Smooth muscle cell (in vitro differentiated cells): Measurements from ENCODE around the gene ZNF823. TPM values are rescaled to one million over a fixed set of nuclear protein-coding genes. Genes with fewer than 3 reads are reported as not detected.

Source experiments
- DNase-seq: peaks from one replicate; lab custom pipeline; 2025; ENCODE audit not compliant: unreplicated experiment; lab: John Stamatoyannopoulos, UW
- H2AFZ ChIP-seq: fragments of 200-600 bp; sonication (generic); 2 replicates; pipeline ENCODE4 v1.6.0; 2016; ENCODE audit warnings: antibody characterized with exemption, low read depth, mild to moderate bottlenecking
- H3F3A ChIP-seq: fragments of 200-600 bp; sonication (generic); 2 replicates; pipeline ENCODE4 v1.6.0; 2017; ENCODE audit warnings: antibody characterized with exemption, low read depth
- H3K27ac ChIP-seq: fragments of 200-600 bp; sonication (generic); 2 replicates; pipeline ENCODE4 v1.5.1; 2016; ENCODE audit warnings: low read depth, mild to moderate bottlenecking
- H3K27me3 ChIP-seq: fragments of 200-600 bp; sonication (generic); 2 replicates; pipeline ENCODE4 v1.6.1; 2016; ENCODE audit warnings: low read depth, mild to moderate bottlenecking
- H3K36me3 ChIP-seq: fragments of 200-600 bp; sonication (generic); 2 replicates; pipeline ENCODE4 v1.5.1; 2016; ENCODE audit warnings: low read depth
- H3K4me1 ChIP-seq: fragments of 200-600 bp; sonication (generic); 2 replicates; pipeline ENCODE4 v1.5.1; 2016; ENCODE audit warnings: low read depth
- H3K4me2 ChIP-seq: fragments of 200-600 bp; sonication (generic); 2 replicates; pipeline ENCODE4 v1.6.0; 2016; ENCODE audit warnings: mild to moderate bottlenecking
- H3K4me3 ChIP-seq: fragments of 200-600 bp; sonication (generic); 2 replicates; pipeline ENCODE4 v1.5.1; 2016; ENCODE audit warnings: mild to moderate bottlenecking
- H3K79me2 ChIP-seq: fragments of 200-600 bp; sonication (generic); 2 replicates; pipeline ENCODE4 v1.6.0; 2016; ENCODE audit warnings: low read depth, mild to moderate bottlenecking
- H3K9ac ChIP-seq: fragments of 200-600 bp; sonication (generic); 2 replicates; pipeline ENCODE4 v1.6.0; 2016; ENCODE audit warnings: low read depth
- H3K9me3 ChIP-seq: fragments of 200-600 bp; sonication (generic); replicated peaks from 2 replicates; pipeline ENCODE4 v1.5.1; 2016; ENCODE audit warnings: low read depth
- H4K20me1 ChIP-seq: fragments of 200-600 bp; sonication (generic); 2 replicates; pipeline ENCODE4 v1.6.0; 2016; ENCODE audit warnings: low read depth
- WGBS: methylation state at CpG from one replicate; pipeline ENCODE4 v1.1.7; 2016; ENCODE audit warnings: low lambda C conversion rate; 5-methylcytosine and 5-hydroxymethylcytosine counted together
- polyA plus RNA-seq: library from polyadenylated mRNA; unstranded; fragments of >200 nt; fragmentation: Nextera tagmentation; extraction: Ambion mirVana; gene quantifications from 2 replicates; pipeline ENCODE4 v1.2.1, GENCODE V29; 2016
- total RNA-seq: library from RNA; depleted of rRNA; stranded (reverse); fragments of >200 nt; gene quantifications from 2 replicates; pipeline ENCODE4 v1.2.3, GENCODE V29; 2014
- TF ChIP-seq, protein P1 (sequence below): fragments of 200-600 bp; sonication (generic); IDR thresholded peaks from 2 replicates; pipeline ENCODE4 v1.5.1; 2017; ENCODE audit warnings: borderline replicate concordance, mild to moderate bottlenecking, antibody characterized with exemption; ENCODE audit not compliant: insufficient read depth, poor library complexity, severe bottlenecking

ZNF823 gene
- total and polyA plus RNA-seq, 2 experiments from 2014 or later = 1.0 to 5.7 TPM

DNA sequence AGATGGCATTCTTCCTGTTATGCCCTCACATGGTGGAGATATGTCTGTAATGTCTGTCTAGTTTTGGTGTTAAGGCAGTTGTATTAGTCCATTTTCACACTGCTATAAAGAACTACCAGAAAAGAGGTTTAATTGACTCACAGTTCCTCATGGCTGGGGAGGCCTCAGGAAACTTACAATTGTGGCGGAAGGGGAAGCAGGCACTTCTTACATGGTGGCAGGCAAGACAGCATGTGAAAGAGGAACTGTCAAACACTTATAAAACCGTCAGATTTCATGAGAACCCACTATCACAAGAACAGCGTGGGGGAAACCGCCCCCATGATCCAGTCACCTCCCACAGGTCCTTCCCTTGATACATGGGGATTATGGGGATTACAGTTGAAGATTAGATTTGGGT lies 31.2 kb upstream of the ZNF823 start:
- Histone ChIP-seq H3K27ac (no peak overlapping the region), H3F3A (no peaks in the 10 kb centered on the region), H3K4me1 (no peaks in the 10 kb centered on the region), H3K27me3 (no peaks in the 10 kb centered on the region), H3K4me2 (no peak overlapping the region), H3K79me2 (peaks cover 10% of the 10 kb centered on the region), H3K9ac (no peak overlapping the region), H4K20me1 (no peaks in the 10 kb centered on the region), H3K4me3 (no peak overlapping the region), H3K9me3 (peaks cover 6% of the 10 kb centered on the region), H2AFZ (no peak overlapping the region), H3K36me3 (no peaks in the 10 kb centered on the region)
- WGBS = 92% methylated on average over 4 of the region's 4 CpGs
- DNase-seq = no peak
- TF ChIP-seq, protein P1, sequence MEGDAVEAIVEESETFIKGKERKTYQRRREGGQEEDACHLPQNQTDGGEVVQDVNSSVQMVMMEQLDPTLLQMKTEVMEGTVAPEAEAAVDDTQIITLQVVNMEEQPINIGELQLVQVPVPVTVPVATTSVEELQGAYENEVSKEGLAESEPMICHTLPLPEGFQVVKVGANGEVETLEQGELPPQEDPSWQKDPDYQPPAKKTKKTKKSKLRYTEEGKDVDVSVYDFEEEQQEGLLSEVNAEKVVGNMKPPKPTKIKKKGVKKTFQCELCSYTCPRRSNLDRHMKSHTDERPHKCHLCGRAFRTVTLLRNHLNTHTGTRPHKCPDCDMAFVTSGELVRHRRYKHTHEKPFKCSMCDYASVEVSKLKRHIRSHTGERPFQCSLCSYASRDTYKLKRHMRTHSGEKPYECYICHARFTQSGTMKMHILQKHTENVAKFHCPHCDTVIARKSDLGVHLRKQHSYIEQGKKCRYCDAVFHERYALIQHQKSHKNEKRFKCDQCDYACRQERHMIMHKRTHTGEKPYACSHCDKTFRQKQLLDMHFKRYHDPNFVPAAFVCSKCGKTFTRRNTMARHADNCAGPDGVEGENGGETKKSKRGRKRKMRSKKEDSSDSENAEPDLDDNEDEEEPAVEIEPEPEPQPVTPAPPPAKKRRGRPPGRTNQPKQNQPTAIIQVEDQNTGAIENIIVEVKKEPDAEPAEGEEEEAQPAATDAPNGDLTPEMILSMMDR = no peak

DNA sequence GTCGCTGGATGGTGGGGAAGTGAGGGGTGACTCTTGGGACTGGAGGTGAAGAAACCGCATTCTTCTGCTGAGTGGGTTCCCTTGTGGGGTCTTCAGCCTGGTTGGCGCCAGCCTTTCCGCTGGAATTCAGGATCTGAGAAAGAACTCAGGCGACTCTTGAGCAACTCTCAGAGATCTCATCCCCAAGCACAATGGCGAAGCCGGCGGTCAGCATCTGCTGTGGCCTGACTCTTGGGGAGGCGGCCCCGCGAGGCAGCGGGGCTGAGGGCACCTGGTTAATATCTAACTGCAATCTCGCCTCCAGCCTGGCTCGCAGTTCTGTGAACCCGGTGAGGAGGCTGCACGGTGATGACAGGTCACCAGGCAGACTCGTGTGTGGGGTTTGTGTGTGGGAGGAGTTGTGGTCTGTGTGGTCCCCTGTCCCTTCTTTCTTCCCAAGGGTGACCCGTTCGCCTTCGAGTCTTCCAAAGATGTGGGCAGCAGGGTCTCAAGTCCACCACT lies 28.9 kb upstream of the ZNF823 start:
- peak overlapping the region; percentile 84 for H3K9ac ChIP-seq
- WGBS = 21% methylated on average over 18 of the region's 20 CpGs

DNA sequence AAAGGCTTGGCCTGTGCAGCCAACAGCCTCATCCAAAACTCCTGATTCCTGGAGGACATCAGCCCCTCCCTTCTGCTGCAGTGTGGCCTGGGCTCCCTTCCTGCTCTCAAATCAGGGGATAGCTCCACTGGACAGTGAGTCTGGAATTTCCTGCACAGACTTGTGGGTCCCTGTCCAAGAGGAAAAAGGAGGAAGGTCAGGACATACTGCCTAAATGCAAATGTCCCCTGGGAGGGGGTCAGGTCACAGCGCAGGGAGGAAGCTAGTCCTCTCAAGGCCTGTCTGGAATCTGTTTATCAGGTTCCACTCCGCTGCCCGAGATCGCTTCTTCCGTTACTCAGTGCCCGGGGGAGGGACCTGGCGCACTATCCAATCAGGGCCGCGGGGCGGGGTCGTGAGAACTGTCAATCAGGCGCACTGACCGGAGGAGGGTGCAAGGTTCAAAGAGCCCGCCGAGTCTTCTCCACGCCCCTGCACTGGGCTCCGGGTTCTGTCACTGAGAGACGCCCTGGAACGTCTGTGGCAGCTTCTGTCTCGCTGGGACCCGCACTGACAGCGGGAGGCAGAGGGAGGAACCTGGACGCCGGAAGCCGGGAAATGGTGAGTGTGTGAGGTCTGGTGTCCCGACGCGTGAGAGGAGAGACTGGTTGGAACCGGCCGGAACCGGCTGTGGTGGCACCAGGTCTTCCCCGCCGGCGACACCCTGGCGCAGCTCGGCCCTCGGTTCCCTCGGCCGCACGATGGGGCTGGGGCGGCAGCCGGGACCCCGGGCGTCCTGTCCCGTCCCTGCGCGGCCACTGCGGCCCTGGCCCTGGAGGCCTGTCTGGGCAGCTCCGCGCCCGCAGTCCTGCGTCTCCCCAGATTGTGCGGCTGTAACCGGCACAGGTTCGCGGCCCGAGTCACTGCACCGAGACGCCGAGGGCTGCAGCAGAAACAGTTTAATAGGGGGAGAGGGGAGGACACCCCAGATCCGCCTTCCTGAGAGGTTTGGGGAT lies 28.1 kb upstream of the ZNF823 start, which contains the start of gene ZNF441:
TSS of gene ZNF441 (plus strand) at position 404 of the 995 bp plus-strand sequence. CDS start at position 598, 194 bp downstream.
- H2AFZ ChIP-seq = peak within 1 kb of the TSS; percentile 98
- WGBS = 2% methylated on average over 56 of the region's 61 CpGs
- no peaks in the 10 kb centered on the region for H4K20me1 ChIP-seq
- TF ChIP-seq, protein P1 = no peak
- H3K79me2 ChIP-seq = no peaks in the 10 kb centered on the region
- no peaks in the 10 kb centered on the region for H3F3A ChIP-seq
- H3K9me3 ChIP-seq = peaks cover 6% of the 10 kb centered on the region
- peak within 1 kb of the TSS; percentile 61 for H3K27ac ChIP-seq
- H3K4me1 ChIP-seq = no peaks in the 10 kb centered on the region
- peak within 1 kb of the TSS; percentile 84 for H3K9ac ChIP-seq
- H3K4me2 ChIP-seq = peak within 1 kb of the TSS; percentile 98
- peak; percentile 87 for DNase-seq
- H3K4me3 ChIP-seq = peak within 1 kb of the TSS; percentile 90
- no peaks in the 10 kb centered on the region for H3K27me3 ChIP-seq
- no peaks in the 10 kb centered on the region for H3K36me3 ChIP-seq

More for the DNA sequence above, 28.9 kb upstream of the ZNF823 start:
- Histone ChIP-seq H3K27me3 (no peaks in the 10 kb centered on the region), H3K79me2 (no peaks in the 10 kb centered on the region), H3K9me3 (peaks cover 6% of the 10 kb centered on the region), H3K36me3 (no peaks in the 10 kb centered on the region), H3F3A (no peaks in the 10 kb centered on the region), H4K20me1 (no peaks in the 10 kb centered on the region), H3K27ac (peak overlapping the region; percentile 61), H3K4me3 (peak overlapping the region; percentile 90), H3K4me1 (no peaks in the 10 kb centered on the region), H3K4me2 (peak overlapping the region; percentile 98), H2AFZ (peak overlapping the region; percentile 98)
- TF ChIP-seq, protein P1 = no peak
- no peak for DNase-seq
